Measurements from ENCODE around the gene TOMM5.
A peak's percentile ranks its signal among the peaks of the same experiment; 100 is the strongest.

The TOMM5 gene

GRCh38 chr9:37593883-37594448 is 1.6 kb upstream of the TOMM5 start:
- H2AFZ ChIP-seq, result peak overlapping the region; percentile 72
- H3K27me3 ChIP-seq (ENCODE audit: control insufficient read depth, insufficient read depth, low read length), result no peaks in the 10 kb centered on the region
- H3K4me1 ChIP-seq, result peaks cover 3% of the 10 kb centered on the region
- H3K9me3 ChIP-seq (ENCODE audit: control insufficient read depth, low read length), result no peaks in the 10 kb centered on the region
- H3K9ac ChIP-seq, result no peak overlapping the region
- H3K36me3 ChIP-seq (ENCODE audit: control insufficient read depth, insufficient read depth, low read length), result no peaks in the 10 kb centered on the region
- no peak overlapping the region for H3K4me3 ChIP-seq (ENCODE audit: low read depth, low read length)
- no peak overlapping the region for H3K27ac ChIP-seq
- peaks cover 5% of the 10 kb centered on the region for H3K79me2 ChIP-seq
- no peak overlapping the region for H3K4me2 ChIP-seq (ENCODE audit: low read length)
- TF ChIP-seq CTCF (IDR thresholded peaks at IDR 0.05), result no peak

- Histone ChIP-seq H3K9me3 (ENCODE audit: control insufficient read depth, low read length) (no peaks in the 10 kb centered on the region), H3K27me3 (ENCODE audit: control insufficient read depth, insufficient read depth, low read length) (no peaks in the 10 kb centered on the region), H2AFZ (no peak overlapping the region), H3K9ac (no peak overlapping the region), H3K4me2 (ENCODE audit: low read length) (no peak overlapping the region), H3K79me2 (peaks cover 5% of the 10 kb centered on the region), H3K36me3 (ENCODE audit: control insufficient read depth, insufficient read depth, low read length) (no peaks in the 10 kb centered on the region), H3K27ac (no peak overlapping the region), H3K4me1 (peaks cover 3% of the 10 kb centered on the region), H3K4me3 (ENCODE audit: low read depth, low read length) (no peak overlapping the region)
- TF ChIP-seq CTCF (IDR thresholded peaks at IDR 0.05), result no peak
Measured at GRCh38 chr9:37587521-37587920, 4.9 kb downstream of the TOMM5 start.

- Histone ChIP-seq H3K27me3 (ENCODE audit: control insufficient read depth, insufficient read depth, low read length) (no peaks in the 10 kb centered on the region), H3K9me3 (ENCODE audit: control insufficient read depth, low read length) (no peaks in the 10 kb centered on the region), H3K27ac (no peak overlapping the region), H3K9ac (no peak overlapping the region), H2AFZ (no peak overlapping the region), H3K36me3 (ENCODE audit: control insufficient read depth, insufficient read depth, low read length) (no peaks in the 10 kb centered on the region), H3K4me1 (no peaks in the 10 kb centered on the region), H3K4me2 (ENCODE audit: low read length) (no peak overlapping the region), H3K4me3 (ENCODE audit: low read depth, low read length) (no peak overlapping the region), H3K79me2 (no peaks in the 10 kb centered on the region)
- no peak for TF ChIP-seq CTCF (IDR thresholded peaks at IDR 0.05)
Measured at GRCh38 chr9:37583522-37584121, 8.8 kb downstream of the TOMM5 start.

GRCh38 chr9:37582548-37583157 is 9.7 kb downstream of the TOMM5 start:
- Histone ChIP-seq H3K36me3 (ENCODE audit: control insufficient read depth, insufficient read depth, low read length) (no peaks in the 10 kb centered on the region), H3K9me3 (ENCODE audit: control insufficient read depth, low read length) (no peaks in the 10 kb centered on the region), H3K4me3 (ENCODE audit: low read depth, low read length) (no peak overlapping the region), H3K79me2 (no peaks in the 10 kb centered on the region), H3K4me2 (ENCODE audit: low read length) (no peak overlapping the region), H3K9ac (no peak overlapping the region), H3K4me1 (no peaks in the 10 kb centered on the region), H3K27ac (no peak overlapping the region), H2AFZ (no peak overlapping the region), H3K27me3 (ENCODE audit: control insufficient read depth, insufficient read depth, low read length) (no peaks in the 10 kb centered on the region)
- TF ChIP-seq CTCF (IDR thresholded peaks at IDR 0.05), result peak; percentile 60

Measured in parathyroid adenoma (tissue), 2 donors.